Measurements from ENCODE around the gene MCRS1. TPM values are rescaled to one million over a fixed set of nuclear protein-coding genes. Genes with fewer than 3 reads are reported as not detected.
"Not testable (repeated sequence)": the region's sequence is repeated elsewhere in the genome, so short reads cannot be mapped to it uniquely, and the experiment has no call there.

Gene MCRS1
- 10 to 100 TPM; 20.0 to 81.2 (median 50.4) TPM for total RNA-seq

- no peaks in the 10 kb centered on the region for H3K36me3 ChIP-seq
- H3K4me3 ChIP-seq: peak within 1 kb of the TSS; percentile 84 to 98
- intact Hi-C loops (cut with DNase I; ENCODE audit: low total_unique reads): no loop called here
- DNase-seq: peak; percentile 84 to 90
- TF ChIP-seq POLR2A (IDR thresholded peaks at IDR 0.05) (peak in 1 of 2 donors; percentile 57), CTCF (IDR thresholded peaks at IDR 0.05) (no peak)
- H3K27me3 ChIP-seq: no peaks in the 10 kb centered on the region
- H3K27ac ChIP-seq: peak within 1 kb of the TSS; percentile 88 to 95
- H3K9me3 ChIP-seq: no peaks in the 10 kb centered on the region
- H3K4me1 ChIP-seq: no peaks in the 10 kb centered on the region
These were observed at the start of gene MCRS1 for GRCh38 chr12:49567611-49568441. Gene MCRS1 (minus strand): TSS chr12:49568142. CDS start chr12:49566731, 1,411 bp downstream.

- intact Hi-C loops (cut with DNase I; ENCODE audit: low total_unique reads): no loop called here
- no peaks in the 10 kb centered on the region for H3K27me3 ChIP-seq
- no peaks in the 10 kb centered on the region for H3K36me3 ChIP-seq
- no peaks in the 10 kb centered on the region for H3K4me1 ChIP-seq
- no peak overlapping the region for H3K27ac ChIP-seq
- no peak for TF ChIP-seq CTCF (IDR thresholded peaks at IDR 0.05)
- no peak for DNase-seq
- no peaks in the 10 kb centered on the region for H3K9me3 ChIP-seq
- H3K4me3 ChIP-seq: no peak overlapping the region
These were observed 48.7 kb upstream of the MCRS1 start for GRCh38 chr12:49616533-49617219.

DNA sequence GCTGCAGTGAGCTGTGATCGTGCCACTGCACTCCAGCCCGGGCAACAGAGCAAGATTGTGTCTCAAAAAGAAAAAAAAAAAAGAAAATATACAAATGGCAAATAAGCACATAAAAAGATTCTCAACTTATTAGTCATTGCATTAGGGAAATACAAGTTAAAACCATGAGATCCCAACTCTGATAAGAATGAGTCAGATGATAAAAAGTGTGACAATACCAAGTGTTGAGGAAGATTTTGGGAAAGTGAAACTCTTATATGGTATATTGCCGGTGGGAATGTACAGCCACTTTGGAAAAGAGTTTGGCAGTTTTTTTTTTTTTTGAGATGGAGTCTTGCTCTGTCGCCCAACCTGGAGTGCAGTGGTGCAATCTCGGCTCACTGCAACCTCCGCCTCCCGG lies 47.8 kb upstream of the MCRS1 start:
- Histone ChIP-seq H3K27me3 (no peaks in the 10 kb centered on the region), H3K9me3 (no peaks in the 10 kb centered on the region), H3K4me3 (no peak overlapping the region), H3K4me1 (no peaks in the 10 kb centered on the region), H3K36me3 (no peaks in the 10 kb centered on the region), H3K27ac (no peak overlapping the region)
- intact Hi-C loops (cut with DNase I; ENCODE audit: low total_unique reads): no loop called here
- DNase-seq: no peak
- TF ChIP-seq POLR2A (IDR thresholded peaks at IDR 0.05) (no peak), CTCF (IDR thresholded peaks at IDR 0.05) (no peak)

- intact Hi-C loops (cut with DNase I; ENCODE audit: low total_unique reads): no loop called here
- no peak overlapping the region for H3K27ac ChIP-seq
- no peak for DNase-seq
- no peaks in the 10 kb centered on the region for H3K9me3 ChIP-seq
- no peaks in the 10 kb centered on the region for H3K4me1 ChIP-seq
- H3K4me3 ChIP-seq: no peak overlapping the region
- no peaks in the 10 kb centered on the region for H3K36me3 ChIP-seq
- no peaks in the 10 kb centered on the region for H3K27me3 ChIP-seq
- no peak for TF ChIP-seq POLR2A (IDR thresholded peaks at IDR 0.05)
- no peak for TF ChIP-seq CTCF (IDR thresholded peaks at IDR 0.05)
These were observed 44.3 kb upstream of the MCRS1 start for GRCh38 chr12:49612210-49612609.

GRCh38 chr12:49610785-49611184 lies 42.8 kb upstream of the MCRS1 start:
- DNase-seq; H3K27me3 ChIP-seq; H3K36me3 ChIP-seq; H3K4me1 ChIP-seq; H3K9me3 ChIP-seq; intact Hi-C loops (cut with DNase I; ENCODE audit: low total_unique reads); H3K27ac ChIP-seq; H3K4me3 ChIP-seq: not testable (repeated sequence)
